Measurements from ENCODE around the gene TPMT. TPM values are rescaled to one million over a fixed set of nuclear protein-coding genes. Genes with fewer than 3 reads are reported as not detected.

The TPMT gene
- total RNA-seq, 1 donor from 2014 or later = 2.7 TPM

GRCh38 chr6:18096423-18096822 is 58.5 kb downstream of the TPMT start:
- no peak for ATAC-seq (ENCODE audit: low read depth)
- ChIA-PET CTCF (no interaction called here), POLR2A (no interaction called here)
- no peak for DNase-seq
- H3K27me3 Mint-ChIP-seq = peaks cover 12% of the 10 kb centered on the region
- H3K4me1 Mint-ChIP-seq = no peaks in the 10 kb centered on the region
- H3K27ac Mint-ChIP-seq = no peak overlapping the region
- intact Hi-C loops (cut with micrococcal nuclease) = no loop called here
- no peaks in the 10 kb centered on the region for H3K36me3 Mint-ChIP-seq (ENCODE audit: low read depth)
- TF ChIP-seq CTCF (IDR thresholded peaks at IDR 0.05) = no peak
- H3K4me3 Mint-ChIP-seq = no peak overlapping the region
- no peaks in the 10 kb centered on the region for H3K9me3 Mint-ChIP-seq

- intact Hi-C loops (cut with micrococcal nuclease) = no loop called here
- TF ChIP-seq CTCF (IDR thresholded peaks at IDR 0.05) = no peak
- H3K36me3 Mint-ChIP-seq (ENCODE audit: low read depth) = no peaks in the 10 kb centered on the region
- POLR2A ChIA-PET = no interaction called here
- H3K4me3 Mint-ChIP-seq = no peak overlapping the region
- no peak overlapping the region for H3K27ac Mint-ChIP-seq
- H3K27me3 Mint-ChIP-seq = peaks cover 8% of the 10 kb centered on the region
- ATAC-seq (ENCODE audit: low read depth) (no peak), DNase-seq (no peak)
- CTCF ChIA-PET = no interaction called here
- H3K4me1 Mint-ChIP-seq = no peaks in the 10 kb centered on the region
- H3K9me3 Mint-ChIP-seq = peaks cover 7% of the 10 kb centered on the region
Measured at GRCh38 chr6:18091382-18091781, 63.5 kb downstream of the TPMT start.

GRCh38 chr6:18090349-18090786 is 64.5 kb downstream of the TPMT start:
- Mint-ChIP-seq H3K4me3 (no peak overlapping the region), H3K36me3 (ENCODE audit: low read depth) (no peaks in the 10 kb centered on the region), H3K9me3 (peaks cover 7% of the 10 kb centered on the region), H3K27ac (no peak overlapping the region), H3K4me1 (no peaks in the 10 kb centered on the region), H3K27me3 (peaks cover 9% of the 10 kb centered on the region)
- TF ChIP-seq CTCF (IDR thresholded peaks at IDR 0.05) = no peak
- ATAC-seq (ENCODE audit: low read depth) (no peak), DNase-seq (no peak)
- ChIA-PET POLR2A (interaction anchor here (0.6 kb wide), 1 partner anchor 115 kb away, joined by 4 read pairs; no protein-coding TSS in a partner anchor), CTCF (no interaction called here)
- intact Hi-C loops (cut with micrococcal nuclease) = no loop called here

GRCh38 chr6:18088419-18089296 is 66.2 kb downstream of the TPMT start:
- intact Hi-C loops (cut with micrococcal nuclease) = no loop called here

More at GRCh38 chr6:18088419-18089296, 66.2 kb downstream of the TPMT start:
- TF ChIP-seq CTCF (IDR thresholded peaks at IDR 0.05) = no peak
- Mint-ChIP-seq H3K36me3 (ENCODE audit: low read depth) (no peaks in the 10 kb centered on the region), H3K27ac (no peak overlapping the region), H3K4me3 (no peak overlapping the region), H3K27me3 (peaks cover 10% of the 10 kb centered on the region), H3K9me3 (peaks cover 7% of the 10 kb centered on the region), H3K4me1 (no peaks in the 10 kb centered on the region)
- ChIA-PET POLR2A (no interaction called here), CTCF (no interaction called here)
- DNase-seq (no peak), ATAC-seq (ENCODE audit: low read depth) (no peak)

Measured in activated B cell treated with CpG ODN at 0.5 μM for 24 hours (primary cell).